Activated T-helper 1 cell treated with anti-CD3 and anti-CD28 coated beads, Interleukin-2, amount 50 U/mL, for 16 hours (primary cell): ENCODE data around the gene TEX54.
"Not testable (repeated sequence)": the region's sequence is repeated elsewhere in the genome, so short reads cannot be mapped to it uniquely, and the experiment has no call there.

Experiments
- DNase-seq, 2 donors: peaks; one replicate each; pipeline ENCODE4 v3.0.0-alpha.2; 2020; ENCODE audit warnings: low read depth in 1 of 2, low spot score in 1 of 2

TEX54 gene

GRCh38 chr11:62835336-62835735 is 2.7 kb upstream of the TEX54 start:
- DNase-seq: no peak

- peak; percentile 99 for DNase-seq
Measured at GRCh38 chr11:62831520-62832335, 913 bp downstream of the TEX54 start, which contains the start of gene STX5. Gene STX5, minus strand, starts transcription at chr11:62832051. Its CDS starts 808 bp downstream, at chr11:62831243.

- DNase-seq: no peak
Measured at GRCh38 chr11:62830904-62831519, 1.6 kb downstream of the TEX54 start.

GRCh38 chr11:62828130-62828529 is 4.5 kb downstream of the TEX54 start:
- not testable (repeated sequence) for DNase-seq

GRCh38 chr11:62823677-62824076 is 9.0 kb downstream of the TEX54 start:
- no peak for DNase-seq

- no peak for DNase-seq
Measured at GRCh38 chr11:62817129-62817528, 15.5 kb downstream of the TEX54 start.

GRCh38 chr11:62816557-62816956 is 16.1 kb downstream of the TEX54 start:
- no peak for DNase-seq

GRCh38 chr11:62811659-62812058 is 21.0 kb downstream of the TEX54 start:
- DNase-seq: no peak

- DNase-seq: no peak
Measured at GRCh38 chr11:62810748-62811147, 21.9 kb downstream of the TEX54 start.

- no peak for DNase-seq
Measured at GRCh38 chr11:62806611-62807121, 26.0 kb downstream of the TEX54 start.

GRCh38 chr11:62805961-62806441 is 26.6 kb downstream of the TEX54 start:
- no peak for DNase-seq

GRCh38 chr11:62805076-62805892 is 27.4 kb downstream of the TEX54 start, which contains the start of gene NXF1:
Gene NXF1, minus strand, starts transcription at chr11:62805440. Its CDS starts 84 bp downstream, at chr11:62805356.
- peak; percentile 92 to 96 for DNase-seq

GRCh38 chr11:62804310-62805075 is 28.1 kb downstream of the TEX54 start:
- no peak for DNase-seq

- no peak for DNase-seq
Measured at GRCh38 chr11:62801071-62801470, 31.6 kb downstream of the TEX54 start.

GRCh38 chr11:62799486-62799885 is 33.2 kb downstream of the TEX54 start:
- DNase-seq: no peak

- DNase-seq: no peak
Measured at GRCh38 chr11:62796281-62796680, 36.4 kb downstream of the TEX54 start.

- no peak for DNase-seq
Measured at GRCh38 chr11:62794201-62794775, 38.4 kb downstream of the TEX54 start.

- DNase-seq: no peak
Measured at GRCh38 chr11:62792202-62792575, 40.5 kb downstream of the TEX54 start.

GRCh38 chr11:62791501-62792201 is 41.0 kb downstream of the TEX54 start, which contains the start of gene TMEM223:
Gene TMEM223, minus strand, starts transcription at chr11:62792006. Its CDS starts 12 bp downstream, at chr11:62791994.
- DNase-seq: peak; percentile 82 to 85
